ENCODE data around the gene SCGB2B2. TPM values are rescaled to one million over a fixed set of nuclear protein-coding genes. Genes with fewer than 3 reads are reported as not detected.
"Not testable (repeated sequence)": the region's sequence is repeated elsewhere in the genome, so short reads cannot be mapped to it uniquely, and the experiment has no call there.

Gene SCGB2B2, protein sequence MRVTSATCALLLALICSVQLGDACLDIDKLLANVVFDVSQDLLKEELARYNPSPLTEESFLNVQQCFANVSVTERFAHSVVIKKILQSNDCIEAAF
- 3.4 TPM for total RNA-seq

DNA sequence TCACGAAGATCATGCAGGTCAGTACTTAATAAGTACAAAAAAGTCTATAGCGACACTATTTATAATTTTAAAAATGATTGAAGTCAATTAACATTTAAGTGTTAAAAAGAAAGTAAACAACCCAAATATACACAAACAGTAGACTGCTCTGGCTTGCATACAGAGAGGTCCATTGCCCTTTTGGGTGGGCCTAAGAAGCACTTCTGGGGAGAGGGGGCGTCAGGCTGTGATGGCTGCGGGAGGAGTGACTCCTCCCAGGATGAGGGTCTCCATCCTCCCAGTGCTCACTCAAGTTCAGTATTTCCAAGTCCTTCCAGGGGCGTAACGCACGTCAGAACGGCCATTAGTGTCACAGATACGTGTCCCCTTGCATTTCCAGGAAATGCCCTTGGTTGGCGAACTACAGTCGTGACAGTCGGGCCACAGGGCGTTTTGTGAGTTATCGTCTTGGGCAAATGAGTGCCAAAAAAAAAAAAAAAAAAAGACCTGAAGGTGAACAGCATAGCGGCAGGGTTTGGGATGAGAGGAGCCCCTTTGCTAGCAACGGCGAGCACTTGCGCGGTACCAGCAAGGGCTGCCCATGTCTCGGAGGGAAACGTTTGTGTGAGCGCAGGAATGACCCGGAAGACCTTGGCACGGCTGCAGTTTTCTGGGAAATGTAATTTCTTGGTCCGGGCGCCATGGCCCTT, at the start of gene SCGB2B2:
Gene SCGB2B2, minus strand, starts transcription at position 463 of the 689 bp plus-strand sequence. CDS start 82,596 bp downstream, outside the sequence.
- peak; percentile 85 for DNase-seq (ENCODE audit: low spot score)

- DNase-seq (ENCODE audit: low spot score) = no peak
Measured at GRCh38 chr19:34725400-34725799, 48.4 kb upstream of the SCGB2B2 start.

DNA sequence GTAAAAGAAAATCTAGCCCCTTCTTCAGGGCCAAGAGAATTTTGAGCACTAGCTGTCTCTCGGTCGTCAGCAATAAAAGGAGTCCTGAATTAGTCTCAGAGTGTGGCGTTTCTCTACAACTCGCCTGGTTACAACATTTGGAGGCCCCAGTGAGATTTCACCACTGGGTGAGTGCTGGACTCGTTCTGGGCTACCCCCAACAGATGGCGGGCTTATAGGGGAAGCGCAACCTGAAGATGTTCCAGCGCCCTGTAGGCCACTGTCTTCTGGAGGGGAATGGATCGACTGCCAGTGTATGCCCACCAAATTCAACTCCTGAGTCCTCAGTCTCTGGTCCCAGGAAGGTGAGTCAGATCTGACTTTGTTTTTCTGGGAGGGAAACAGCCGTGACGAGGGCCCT, 45.4 kb upstream of the SCGB2B2 start:
- no peak for DNase-seq (ENCODE audit: low spot score)

GRCh38 chr19:34715357-34715756, 38.4 kb upstream of the SCGB2B2 start:
- no peak for DNase-seq (ENCODE audit: low spot score)

DNA sequence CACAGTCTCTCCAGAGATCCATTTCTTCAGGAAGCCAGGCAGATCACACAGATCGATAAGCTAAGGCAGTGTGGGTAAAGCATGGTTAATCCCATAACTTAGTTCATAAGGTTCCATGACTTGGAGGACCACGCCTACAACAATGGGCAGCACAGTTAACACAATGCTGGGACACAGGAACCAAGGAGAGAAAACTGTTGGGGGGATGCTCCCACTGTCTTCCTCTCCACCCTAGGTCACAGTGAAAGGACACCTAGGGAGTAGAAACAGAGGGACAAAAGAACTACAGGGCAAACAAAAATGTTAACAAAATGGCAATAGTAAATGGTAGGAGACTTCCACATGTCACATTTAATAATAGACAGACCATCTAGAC, 36.3 kb upstream of the SCGB2B2 start:
- DNase-seq (ENCODE audit: low spot score) = no peak

- peak; percentile 69 for DNase-seq (ENCODE audit: low spot score)
Measured at GRCh38 chr19:34712395-34713261, 35.7 kb upstream of the SCGB2B2 start.

- DNase-seq (ENCODE audit: low spot score) = no peak
Measured at GRCh38 chr19:34711890-34712289, 34.9 kb upstream of the SCGB2B2 start.

DNA sequence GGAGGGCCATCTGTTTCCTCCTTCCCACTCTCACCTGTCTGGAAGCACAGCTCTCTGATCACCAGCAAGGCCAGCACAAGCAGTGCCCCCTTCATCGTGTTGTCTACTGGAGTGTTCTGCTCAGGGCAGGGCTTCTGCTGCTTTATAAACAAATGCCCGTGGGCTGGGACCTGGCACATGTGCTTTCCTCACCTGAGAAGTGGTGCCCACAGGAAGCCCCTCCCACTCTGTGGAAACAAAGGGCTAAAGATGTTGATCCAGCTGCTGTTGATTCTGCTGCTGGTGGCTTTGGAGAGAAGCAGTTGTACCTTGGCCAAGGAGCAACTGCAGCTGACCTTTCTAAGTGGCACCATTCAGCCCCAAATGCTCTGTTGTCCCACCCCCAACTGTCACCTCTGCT, 30.7 kb upstream of the SCGB2B2 start:
- no peak for DNase-seq (ENCODE audit: low spot score)

GRCh38 chr19:34692549-34692948, 15.6 kb upstream of the SCGB2B2 start:
- no peak for DNase-seq (ENCODE audit: low spot score)

GRCh38 chr19:34690372-34690771, 13.4 kb upstream of the SCGB2B2 start:
- DNase-seq (ENCODE audit: low spot score) = no peak

GRCh38 chr19:34688592-34688991, 11.6 kb upstream of the SCGB2B2 start:
- DNase-seq (ENCODE audit: low spot score) = no peak

GRCh38 chr19:34687348-34687747, 10.4 kb upstream of the SCGB2B2 start:
- no peak for DNase-seq (ENCODE audit: low spot score)

GRCh38 chr19:34686455-34686854, 9.5 kb upstream of the SCGB2B2 start:
- DNase-seq (ENCODE audit: low spot score) = no peak

GRCh38 chr19:34685266-34685665, 8.3 kb upstream of the SCGB2B2 start:
- DNase-seq (ENCODE audit: low spot score) = not testable (repeated sequence)

DNA sequence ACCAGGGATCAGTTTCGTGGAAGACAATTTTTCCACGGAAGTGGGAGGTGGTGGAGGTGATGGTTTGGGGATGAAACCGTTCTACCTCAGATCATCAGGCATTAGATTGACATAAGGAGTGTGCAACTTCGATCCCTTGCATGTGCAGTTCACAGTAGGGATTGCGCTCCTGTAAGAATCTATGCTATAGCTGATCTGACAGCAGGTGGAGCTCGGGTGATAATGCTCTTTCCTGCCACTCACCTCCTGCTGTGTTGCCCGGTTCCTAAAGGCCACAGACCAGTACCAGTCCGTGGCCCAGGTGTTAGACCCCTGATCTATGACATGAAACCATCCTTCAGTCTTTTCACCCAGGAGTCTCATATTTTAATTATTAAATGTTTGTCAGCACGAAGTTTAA, 4.5 kb upstream of the SCGB2B2 start:
- DNase-seq (ENCODE audit: low spot score) = no peak

DNA sequence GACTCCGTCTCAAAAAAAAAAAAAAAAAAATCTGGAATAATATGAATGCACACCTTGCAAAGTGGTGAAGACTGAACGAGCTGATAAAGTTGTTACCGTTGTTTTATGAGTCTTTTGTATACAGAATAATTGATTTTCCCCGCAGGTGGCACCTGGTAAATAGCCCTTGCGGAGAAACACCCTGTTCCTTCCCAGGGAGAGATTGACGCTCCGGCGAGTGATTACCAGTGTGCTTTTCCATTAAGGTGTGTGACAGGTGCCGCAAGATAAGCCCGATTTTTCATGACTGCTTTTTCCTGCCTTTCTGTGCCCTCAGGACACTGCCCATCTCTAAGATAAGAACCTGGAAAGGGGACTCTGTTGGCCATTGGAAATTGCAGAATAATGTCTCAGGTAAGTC, 1.5 kb upstream of the SCGB2B2 start:
- no peak for DNase-seq (ENCODE audit: low spot score)

DNA sequence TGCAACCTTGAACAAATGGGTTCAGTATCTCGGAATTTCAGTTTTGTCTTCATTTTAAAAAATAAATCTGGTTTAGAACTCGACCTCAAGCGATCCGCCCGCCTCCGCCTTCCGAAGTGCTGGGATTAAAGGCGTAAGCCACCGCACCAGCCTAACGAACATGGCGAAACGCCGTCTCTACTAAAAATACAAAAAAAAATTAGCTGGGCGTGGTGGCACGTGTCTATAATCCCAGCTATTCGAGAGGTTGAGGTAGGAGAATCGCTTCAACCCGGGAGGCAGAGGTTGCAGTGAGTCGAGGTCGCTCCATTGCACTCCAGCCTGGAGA, 1.1 kb upstream of the SCGB2B2 start:
- DNase-seq (ENCODE audit: low spot score) = no peak

GRCh38 chr19:34677386-34678084, 576 bp upstream of the SCGB2B2 start, which contains the start of gene ZNF302:
TSS of gene ZNF302 (plus strand) at chr19:34677678. CDS start at chr19:34678805, 1,127 bp downstream.
- DNase-seq (ENCODE audit: low spot score) = peak; percentile 96

DNA sequence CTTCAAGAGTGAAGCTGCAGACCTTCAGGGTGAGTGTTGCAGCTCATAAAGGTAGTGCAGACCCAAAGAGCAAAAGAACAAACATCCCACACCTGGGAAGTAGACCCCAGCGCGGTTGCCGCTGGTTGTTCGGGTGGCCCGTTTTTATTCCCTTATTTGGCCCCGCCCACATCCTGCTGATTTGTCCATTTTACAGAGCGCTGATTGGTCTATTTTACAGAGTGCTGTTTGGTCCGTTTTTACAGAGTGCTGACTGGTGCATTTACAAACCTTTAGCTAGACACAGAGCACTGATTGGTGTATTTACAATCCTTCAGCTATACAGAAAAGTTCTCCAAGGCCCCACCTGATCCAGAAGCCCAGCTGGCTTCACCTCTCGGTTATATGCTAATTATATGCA, 1.0 kb downstream of the SCGB2B2 start:
- no peak for DNase-seq (ENCODE audit: low spot score)

DNA sequence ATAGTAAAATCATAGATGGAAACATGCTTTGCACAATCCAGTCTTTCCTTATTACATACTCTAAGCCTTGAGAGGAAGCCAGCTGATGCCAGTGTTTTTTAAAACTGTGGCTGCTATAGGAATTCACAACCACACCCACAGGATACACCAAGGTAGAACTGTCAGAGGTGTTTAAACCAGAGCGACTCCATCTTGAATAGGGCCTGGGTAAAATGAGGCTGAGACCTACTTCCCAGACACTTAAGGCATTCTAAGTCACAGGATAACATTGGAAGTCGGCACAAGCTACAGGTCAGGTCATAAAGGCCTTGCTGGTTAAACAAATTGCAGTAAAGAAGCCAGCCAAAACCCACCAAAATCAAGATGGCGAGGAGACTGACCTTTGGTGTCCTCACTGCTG, 1.7 kb downstream of the SCGB2B2 start:
- DNase-seq (ENCODE audit: low spot score) = no peak

GRCh38 chr19:34673590-34673989, 3.4 kb downstream of the SCGB2B2 start:
- DNase-seq (ENCODE audit: low spot score) = no peak

GRCh38 chr19:34671972-34672371, 5.0 kb downstream of the SCGB2B2 start:
- DNase-seq (ENCODE audit: low spot score) = no peak

Data from ureter (tissue), 1 donor.